Non-pigmented ciliary epithelial cell (primary cell): ENCODE results near the gene CFAP97D2.
"Not testable (repeated sequence)": the region's sequence is repeated elsewhere in the genome, so short reads cannot be mapped to it uniquely, and the experiment has no call there.

ENCODE experiments used
- DNase-seq: peaks from one replicate; pipeline ENCODE4 v3.0.0-alpha.2; 2010; ENCODE audit warnings: low read depth

Gene CFAP97D2

GRCh38 chr13:114158869-114159666 is 20.0 kb upstream of the CFAP97D2 start:
- not testable (repeated sequence) for DNase-seq

GRCh38 chr13:114161028-114161556 is 18.0 kb upstream of the CFAP97D2 start:
- no peak for DNase-seq

DNA sequence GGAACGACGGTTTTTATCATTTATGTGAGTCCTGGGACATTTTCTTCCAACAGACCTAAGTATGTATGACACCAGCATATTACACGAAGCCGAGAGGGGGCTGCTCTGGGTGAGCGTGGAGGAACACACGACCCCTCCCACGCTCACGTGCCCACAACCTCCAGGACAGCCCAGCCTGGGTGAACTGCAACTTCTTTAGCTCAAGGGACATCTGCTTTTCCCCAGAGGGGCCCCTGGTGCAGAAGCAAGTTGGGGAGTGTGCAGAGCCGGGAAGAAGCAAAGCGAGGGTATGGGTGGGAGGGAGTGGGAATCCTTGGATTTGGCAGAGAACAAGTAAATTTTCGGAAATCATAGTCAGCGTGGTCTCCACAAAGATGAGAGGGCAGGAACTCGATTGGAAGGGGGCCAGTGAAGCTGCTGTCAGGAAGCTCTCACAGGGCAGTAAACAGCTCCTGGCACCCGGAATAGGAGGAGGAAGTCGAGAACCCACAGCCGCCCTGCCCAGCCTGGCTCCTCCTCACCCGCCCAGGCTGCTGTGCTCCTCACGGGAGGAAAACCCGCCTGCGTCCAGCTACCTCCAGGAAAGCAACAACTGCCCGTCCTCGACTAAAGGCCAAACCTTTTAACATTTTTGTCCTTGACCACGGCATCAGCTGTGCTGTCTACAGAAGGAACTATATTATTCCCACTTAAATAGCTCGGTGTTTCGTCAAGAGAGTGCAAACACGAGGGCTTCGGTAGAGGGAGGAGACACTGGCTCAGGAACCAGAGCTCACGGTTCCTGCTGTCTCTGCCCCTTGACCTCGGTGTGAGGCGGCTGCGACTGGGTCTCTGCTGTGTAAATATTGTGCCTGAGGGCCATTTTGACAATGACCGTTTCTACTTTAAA is 17.2 kb upstream of the CFAP97D2 start:
- no peak for DNase-seq

GRCh38 chr13:114162533-114162922 is 16.5 kb upstream of the CFAP97D2 start:
- no peak for DNase-seq

GRCh38 chr13:114164053-114164452 is 15.0 kb upstream of the CFAP97D2 start:
- no peak for DNase-seq

DNA sequence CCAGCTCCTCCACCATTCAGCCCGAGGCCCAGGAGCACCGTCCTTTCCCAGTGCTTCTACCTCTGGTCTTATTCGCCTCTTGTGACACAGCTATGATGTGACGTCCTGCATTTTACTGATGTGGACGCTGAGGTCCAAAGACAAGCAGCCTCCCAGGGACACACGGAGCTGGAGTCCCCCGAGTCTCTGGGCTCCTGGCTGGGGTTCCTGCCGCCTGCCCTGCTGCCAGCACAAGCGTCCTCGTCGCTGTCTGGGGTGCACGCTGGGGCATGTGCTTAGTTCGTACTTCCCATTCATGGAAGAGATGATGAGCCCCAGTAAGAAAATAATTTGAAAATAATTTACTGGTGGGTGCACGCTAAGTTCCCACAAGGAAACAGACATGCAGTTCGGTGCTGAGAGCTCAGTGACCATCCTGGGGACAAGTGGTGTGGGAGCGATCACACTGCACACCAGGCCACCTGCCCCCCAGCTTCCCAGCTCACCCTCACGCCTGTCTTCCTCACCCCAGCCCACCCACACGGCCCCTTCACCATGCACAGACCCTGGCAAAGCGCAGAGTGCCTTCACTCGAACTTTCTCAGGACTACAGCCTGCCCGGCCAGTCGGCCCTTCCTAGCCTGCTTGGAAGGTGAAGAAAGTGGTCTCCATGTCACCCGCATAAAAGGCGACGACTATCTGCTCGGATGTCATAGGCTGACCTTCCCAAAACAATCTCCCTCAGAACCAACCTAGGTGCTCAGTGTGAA is 14.2 kb upstream of the CFAP97D2 start:
- DNase-seq, result no peak

GRCh38 chr13:114166381-114167131 is 12.5 kb upstream of the CFAP97D2 start:
- no peak for DNase-seq

- no peak for DNase-seq
These were observed 11.6 kb upstream of the CFAP97D2 start for GRCh38 chr13:114167426-114167825.

- DNase-seq, result no peak
These were observed 11.2 kb upstream of the CFAP97D2 start for GRCh38 chr13:114167885-114168284.

- no peak for DNase-seq
These were observed 5.8 kb upstream of the CFAP97D2 start for GRCh38 chr13:114173272-114173671.

DNA sequence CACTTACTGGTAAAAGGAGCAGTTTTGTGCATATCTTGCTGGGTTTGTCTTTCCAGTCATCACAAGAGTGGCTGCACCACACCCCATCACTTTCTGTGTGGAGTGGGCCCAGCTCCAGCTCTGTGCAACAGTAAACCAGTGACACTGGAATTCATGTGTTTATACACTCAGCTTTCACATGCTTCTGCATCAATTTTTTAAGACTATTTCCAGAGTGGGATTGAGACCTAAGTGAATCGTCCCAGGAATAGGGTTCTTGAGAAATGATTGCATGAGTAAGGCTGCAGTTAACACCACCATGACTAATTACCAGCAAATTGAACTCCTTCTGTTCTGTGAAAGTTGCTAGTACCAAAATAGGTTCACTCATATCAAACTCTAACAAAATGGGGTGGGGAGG is 5.3 kb upstream of the CFAP97D2 start:
- no peak for DNase-seq

- no peak for DNase-seq
These were observed 4.5 kb upstream of the CFAP97D2 start for GRCh38 chr13:114174529-114174961.

DNA sequence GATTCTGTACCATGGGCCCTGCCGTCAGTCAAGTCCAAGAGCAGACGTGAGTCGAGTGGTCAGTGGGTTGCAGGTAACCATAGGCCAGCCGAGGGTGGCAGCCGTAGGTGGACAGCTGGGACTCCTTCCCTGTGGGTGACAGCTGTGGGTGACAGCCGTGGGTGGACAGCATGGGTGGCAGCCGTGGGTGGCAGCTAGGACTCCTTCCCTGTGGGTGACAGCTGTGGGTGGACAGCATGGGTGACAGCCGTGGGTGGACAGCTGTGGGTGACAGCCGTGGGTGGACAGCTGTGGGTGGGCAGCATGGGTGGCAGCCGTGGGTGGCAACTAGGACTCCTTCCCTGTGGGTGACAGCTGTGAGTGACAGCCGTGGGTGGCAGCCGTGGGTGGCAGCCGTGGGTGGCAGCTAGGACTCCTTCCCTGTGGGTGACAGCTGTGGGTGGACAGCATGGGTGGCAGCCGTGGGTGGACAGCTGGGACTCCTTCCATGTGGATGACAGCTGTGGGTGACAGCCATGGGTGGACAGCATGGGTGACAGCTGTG is 2.6 kb upstream of the CFAP97D2 start:
- DNase-seq, result not testable (repeated sequence)

GRCh38 chr13:114177245-114178010 is 1.6 kb upstream of the CFAP97D2 start:
- DNase-seq, result no peak

DNA sequence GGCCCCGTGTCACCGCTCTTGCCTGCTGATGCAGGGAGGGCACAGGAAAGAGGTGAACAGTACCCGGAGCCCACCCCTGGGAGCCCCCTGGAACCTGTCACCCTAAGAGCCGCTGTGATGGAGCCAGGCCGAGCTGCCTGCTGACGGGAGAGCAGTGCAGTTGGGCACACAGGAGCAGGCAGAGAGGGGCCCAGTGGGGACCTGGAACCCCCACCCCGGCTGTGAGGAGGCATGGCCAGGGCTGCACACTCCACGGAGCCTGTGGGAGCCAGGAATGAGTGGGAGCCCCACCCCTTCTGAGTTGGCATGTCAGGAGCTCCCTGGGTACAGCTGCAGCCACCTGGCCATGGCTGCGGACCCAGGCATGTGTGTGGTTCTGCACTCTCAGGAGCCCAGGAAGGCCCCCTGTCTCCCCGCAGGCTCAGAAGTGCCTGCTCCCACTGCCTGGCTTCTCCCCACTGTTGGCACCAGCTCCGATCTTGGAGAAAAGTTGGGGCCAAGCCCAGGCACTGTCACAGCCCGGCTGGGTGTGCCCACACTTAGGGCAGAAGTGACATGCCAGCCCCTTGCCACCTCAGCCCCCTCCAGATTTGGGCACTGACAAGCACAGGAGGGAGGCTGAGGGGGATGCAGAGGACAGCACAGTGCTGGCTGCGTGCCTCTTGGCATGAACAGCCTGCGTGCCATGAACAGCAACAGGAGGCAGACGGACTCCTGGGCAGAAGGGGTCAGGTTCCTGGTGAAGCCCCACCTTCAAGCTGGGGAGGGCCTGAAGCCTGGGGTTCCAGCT is 6.3 kb downstream of the CFAP97D2 start:
- DNase-seq, result no peak

GRCh38 chr13:114194853-114195252 is 15.8 kb downstream of the CFAP97D2 start:
- no peak for DNase-seq

- DNase-seq, result no peak
These were observed 17.6 kb downstream of the CFAP97D2 start for GRCh38 chr13:114196629-114197028.

DNA sequence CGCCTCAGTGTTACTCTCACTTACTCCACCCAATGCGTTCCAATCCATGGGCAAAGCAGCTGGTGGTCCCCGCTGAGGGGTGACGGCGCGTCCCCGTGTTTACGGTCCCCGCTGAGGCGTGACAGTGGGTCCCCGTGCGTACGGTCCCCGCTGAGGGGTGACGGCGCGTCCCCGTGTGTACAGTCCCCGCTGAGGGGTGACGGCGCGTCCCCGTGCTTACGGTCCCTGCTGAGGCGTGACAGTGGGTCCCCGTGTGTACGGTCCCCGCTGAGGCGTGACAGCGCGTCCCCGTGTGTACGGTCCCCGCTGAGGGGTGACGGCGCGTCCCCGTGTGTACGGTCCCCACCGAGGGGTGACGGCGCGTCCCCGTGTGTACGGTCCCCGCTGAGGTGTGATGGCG is 19.5 kb downstream of the CFAP97D2 start:
- no peak for DNase-seq

DNA sequence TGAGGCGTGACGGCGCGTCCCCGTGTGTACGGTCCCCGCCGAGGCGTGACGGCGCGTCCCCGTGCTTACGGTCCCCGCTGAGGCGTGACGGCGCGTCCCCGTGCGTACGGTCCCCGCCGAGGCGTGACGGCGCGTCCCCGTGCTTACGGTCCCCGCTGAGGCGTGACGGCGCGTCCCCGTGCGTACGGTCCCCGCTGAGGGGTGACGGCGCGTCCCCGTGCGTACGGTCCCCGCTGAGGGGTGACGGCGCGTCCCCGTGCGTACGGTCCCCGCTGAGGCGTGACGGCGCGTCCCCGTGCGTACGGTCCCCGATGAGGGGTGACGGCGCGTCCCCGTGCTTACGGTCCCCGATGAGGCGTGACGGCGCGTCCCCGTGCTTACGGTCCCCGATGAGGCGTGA is 20.5 kb downstream of the CFAP97D2 start:
- not testable (repeated sequence) for DNase-seq
